COLO668 (cell line): Measurements from ENCODE around the gene ESR2.
"Not testable (repeated sequence)": the region's sequence is repeated elsewhere in the genome, so short reads cannot be mapped to it uniquely, and the experiment has no call there.

Source experiments
- DNase-seq: peaks from one replicate; lab custom pipeline; 2025; ENCODE audit not compliant: unreplicated experiment; lab: John Stamatoyannopoulos, UW

The ESR2 gene

GRCh38 chr14:64225151-64225757, 68.9 kb downstream of the ESR2 start:
- no peak for DNase-seq

DNA sequence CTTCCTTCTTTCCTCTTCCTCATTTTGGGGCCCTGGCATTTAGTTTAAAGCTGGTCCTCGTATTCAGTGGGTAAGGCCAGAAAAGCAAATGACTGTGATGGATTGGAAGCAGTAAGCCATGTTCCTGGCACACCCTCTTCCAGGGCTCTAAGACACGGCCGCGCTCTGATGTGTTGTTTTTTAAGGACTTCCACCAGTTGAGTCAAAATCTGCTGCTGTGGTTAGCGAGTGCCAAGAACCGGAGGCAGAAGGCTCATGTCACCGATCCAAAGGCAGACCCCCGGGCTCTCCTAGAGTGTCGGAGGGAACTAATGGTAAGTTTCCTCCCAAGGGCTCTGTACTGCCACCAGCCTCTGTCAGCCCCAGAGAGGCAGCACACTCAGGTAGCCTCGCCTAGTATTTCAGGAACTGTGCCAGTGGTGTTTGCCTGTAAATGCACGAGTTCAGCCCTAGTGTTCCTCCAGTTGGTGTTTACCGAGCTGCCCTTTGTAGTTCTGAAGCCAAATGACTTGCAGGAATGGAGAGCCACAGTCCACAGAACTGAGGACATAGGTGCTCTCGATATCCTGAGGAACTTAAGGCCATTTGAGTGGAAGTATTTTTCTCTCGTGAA, 72.7 kb downstream of the ESR2 start:
- no peak for DNase-seq

- DNase-seq = no peak
Observed at GRCh38 chr14:64220466-64220865, 73.7 kb downstream of the ESR2 start.

- DNase-seq = no peak
Observed at GRCh38 chr14:64220056-64220455, 74.1 kb downstream of the ESR2 start.

DNA sequence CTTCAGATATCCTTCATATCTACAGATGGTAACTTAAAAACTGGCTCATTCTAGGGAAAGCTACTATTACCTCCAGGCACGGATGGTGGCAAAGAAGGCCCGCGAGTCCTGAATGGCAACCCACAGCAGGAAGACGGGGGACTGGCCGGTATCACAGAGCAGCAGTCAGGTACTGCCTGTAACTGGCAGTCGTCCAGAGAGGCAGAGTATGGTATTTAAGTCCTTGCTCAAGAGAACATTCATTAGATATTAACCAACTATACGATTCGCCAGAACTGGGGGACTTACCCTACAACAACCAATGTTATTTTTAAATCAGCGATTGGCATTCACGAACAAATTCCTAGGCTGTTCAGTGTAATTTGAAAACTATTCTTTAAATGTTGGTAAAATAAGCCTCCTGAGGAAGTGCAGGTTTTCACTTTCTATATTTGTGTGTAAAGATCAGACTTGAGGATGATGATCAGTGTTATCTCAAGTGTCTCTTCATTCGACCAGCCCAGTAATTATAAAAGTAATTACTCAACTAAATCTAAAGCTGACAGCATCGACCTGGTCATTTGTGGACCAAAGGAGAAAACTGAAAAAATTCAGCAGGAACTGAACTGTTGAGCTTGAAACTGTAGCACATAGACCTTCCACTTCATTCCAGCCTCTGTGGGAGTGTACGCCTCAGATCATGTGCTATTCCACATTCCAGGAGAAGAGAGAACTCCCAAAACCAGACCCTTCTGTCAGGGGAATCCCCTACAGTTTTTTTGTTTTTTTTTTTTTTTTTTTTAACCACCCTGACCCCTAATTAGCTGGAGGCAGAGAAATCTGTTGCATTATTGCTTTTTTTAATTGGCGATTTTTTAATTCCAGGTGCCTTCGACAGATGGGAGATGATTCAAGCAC, 75.6 kb downstream of the ESR2 start:
- no peak for DNase-seq

DNA sequence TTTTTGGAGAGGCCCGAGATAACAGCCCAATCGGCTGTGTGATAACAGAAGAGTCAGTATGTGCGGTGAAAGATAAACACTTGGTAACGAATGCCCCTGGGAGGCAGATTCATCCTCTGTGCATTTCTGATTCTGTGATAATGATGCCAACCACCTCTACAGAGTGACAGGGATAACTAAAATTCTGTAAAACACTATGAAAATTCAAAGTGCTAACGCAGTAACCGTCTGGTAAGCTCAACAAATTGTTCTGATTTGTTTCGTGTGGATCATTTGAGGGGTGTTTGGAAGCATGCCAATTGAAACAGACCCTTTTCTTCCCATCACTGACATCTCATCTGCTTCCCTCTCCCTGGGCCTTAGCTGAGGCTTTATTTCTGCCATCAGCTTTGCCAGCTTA, 76.3 kb downstream of the ESR2 start:
- DNase-seq = no peak

DNA sequence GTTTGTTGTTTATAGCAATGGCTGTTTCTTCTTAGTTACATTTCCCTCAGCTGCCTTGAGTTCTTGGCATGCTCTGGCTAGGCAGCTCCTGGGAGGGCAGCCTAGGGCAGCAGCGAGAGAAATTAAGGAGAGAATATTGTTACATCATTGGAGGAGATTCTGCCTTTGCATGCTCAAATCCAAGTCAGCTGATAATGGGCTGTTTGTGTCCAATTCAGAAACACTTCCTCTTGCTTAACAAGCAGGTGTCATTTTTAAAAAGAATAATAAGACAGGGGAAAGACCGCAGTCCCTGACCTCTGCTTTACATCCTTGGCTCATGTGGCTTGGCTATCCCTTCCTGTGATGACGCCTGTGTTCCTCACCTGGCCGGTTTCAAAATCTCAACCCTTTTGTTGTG, 76.9 kb downstream of the ESR2 start:
- DNase-seq = no peak

DNA sequence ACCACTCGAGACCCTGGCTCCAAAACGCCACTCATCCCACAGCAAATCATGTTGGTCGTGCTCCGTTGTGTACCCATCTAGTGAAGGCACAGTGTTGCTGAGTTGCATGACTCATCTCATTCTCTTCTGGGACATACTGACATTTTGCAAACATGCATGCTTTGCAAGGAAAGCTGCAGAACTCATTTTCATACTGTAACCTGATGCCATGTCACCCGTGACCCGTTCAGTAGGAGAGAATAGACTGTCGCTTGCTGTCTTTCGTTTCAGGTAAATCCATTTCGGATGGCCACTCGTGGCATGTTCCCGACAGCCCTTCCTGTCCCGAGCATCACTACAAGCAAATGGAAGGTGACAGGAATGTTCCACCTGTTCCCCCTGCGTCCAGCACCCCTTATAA, 78.2 kb downstream of the ESR2 start:
- no peak for DNase-seq

DNA sequence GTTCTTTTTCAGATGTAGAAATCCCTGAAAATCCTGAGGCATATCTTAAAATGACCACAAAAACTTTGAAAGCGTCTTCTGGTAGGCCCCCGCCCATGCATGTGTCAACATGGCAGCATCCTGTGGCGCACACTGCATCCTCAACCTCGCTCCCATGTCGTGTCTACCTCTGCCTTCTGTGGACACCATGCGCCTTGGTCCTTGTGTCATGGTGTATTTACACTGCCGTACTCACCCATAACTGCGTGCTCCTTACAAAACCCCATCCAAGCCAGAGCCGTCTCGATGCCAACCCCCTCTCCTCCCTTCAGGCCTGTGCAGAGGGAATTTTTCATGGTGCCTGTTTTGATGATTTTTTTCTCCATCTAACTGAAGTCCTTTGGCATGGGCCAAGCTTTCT, 78.9 kb downstream of the ESR2 start:
- DNase-seq = no peak

GRCh38 chr14:64213853-64214570, 80.2 kb downstream of the ESR2 start:
- no peak for DNase-seq

- no peak for DNase-seq
Observed at GRCh38 chr14:64213086-64213485, 81.1 kb downstream of the ESR2 start.

DNA sequence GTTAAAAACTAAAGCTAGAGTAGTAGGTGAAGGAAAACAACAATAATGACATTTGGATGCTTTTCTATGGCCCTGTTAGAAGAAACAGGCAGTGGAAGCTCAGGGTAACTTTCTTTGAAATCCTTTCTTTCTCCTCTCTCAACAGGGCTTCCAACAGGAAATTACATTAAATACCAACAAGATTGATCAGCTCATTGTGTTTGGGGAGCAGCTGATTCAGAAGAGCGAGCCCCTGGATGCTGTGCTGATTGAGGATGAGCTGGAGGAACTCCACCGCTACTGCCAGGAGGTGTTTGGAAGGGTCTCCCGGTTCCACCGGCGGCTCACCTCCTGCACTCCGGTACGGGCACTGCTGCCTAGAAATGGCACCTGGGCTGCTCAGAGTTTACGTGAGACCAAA, 81.5 kb downstream of the ESR2 start:
- DNase-seq = no peak

GRCh38 chr14:64210912-64211311, 83.3 kb downstream of the ESR2 start:
- DNase-seq = not testable (repeated sequence)

GRCh38 chr14:64210216-64210615, 84.0 kb downstream of the ESR2 start:
- no peak for DNase-seq

DNA sequence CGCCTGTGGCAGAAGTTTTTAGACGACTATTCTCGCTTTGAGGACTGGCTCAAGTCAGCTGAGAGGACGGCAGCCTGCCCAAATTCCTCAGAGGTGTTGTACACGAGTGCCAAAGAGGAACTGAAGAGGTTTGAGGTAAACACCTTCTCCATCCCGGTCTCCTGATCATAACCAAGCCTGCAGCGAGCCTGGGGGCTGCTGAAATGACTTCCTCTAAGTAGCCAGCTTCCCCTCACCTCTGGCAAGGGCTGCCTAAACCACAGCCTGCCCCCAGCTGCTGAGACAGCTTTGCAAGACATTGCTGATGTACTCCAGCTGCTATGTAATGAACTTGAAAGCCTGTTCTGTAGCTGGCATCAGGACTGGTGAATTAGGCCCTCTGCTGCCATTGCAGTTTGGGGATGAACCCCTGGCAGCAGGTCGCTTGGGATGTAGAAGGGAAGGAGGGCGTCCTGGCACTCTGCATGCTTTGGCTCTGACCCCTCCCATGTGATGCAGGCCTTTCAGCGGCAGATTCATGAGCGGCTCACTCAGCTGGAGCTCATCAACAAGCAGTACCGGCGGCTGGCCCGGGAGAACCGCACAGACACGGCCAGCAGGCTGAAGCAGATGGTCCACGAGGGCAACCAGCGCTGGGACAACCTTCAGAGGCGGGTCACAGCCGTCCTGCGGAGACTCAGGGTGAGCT, 84.6 kb downstream of the ESR2 start:
- DNase-seq = no peak

DNA sequence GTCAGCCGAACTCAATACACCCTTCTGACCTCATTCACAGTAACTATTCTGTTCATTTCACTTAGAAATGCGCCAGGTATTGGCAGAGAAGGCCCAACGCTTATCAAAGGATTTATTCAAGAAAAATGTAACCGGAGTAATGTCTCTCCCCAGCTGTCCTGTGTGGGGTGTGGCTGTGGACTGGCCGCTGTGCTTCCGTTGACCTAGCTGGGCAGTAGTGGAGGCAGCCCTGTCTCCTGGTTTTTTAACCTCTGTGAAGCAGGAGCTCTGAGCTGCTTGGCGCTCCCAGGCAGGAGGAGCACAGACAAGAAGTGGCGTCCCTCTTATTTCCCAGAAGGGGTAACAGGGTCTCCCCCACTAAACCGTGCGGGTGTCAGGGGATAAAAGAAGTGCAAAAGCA, 85.2 kb downstream of the ESR2 start:
- no peak for DNase-seq

GRCh38 chr14:64208261-64208660, 85.9 kb downstream of the ESR2 start:
- no peak for DNase-seq

- no peak for DNase-seq
Observed at GRCh38 chr14:64203366-64204006, 90.7 kb downstream of the ESR2 start.

GRCh38 chr14:64202716-64203115, 91.5 kb downstream of the ESR2 start:
- no peak for DNase-seq

DNA sequence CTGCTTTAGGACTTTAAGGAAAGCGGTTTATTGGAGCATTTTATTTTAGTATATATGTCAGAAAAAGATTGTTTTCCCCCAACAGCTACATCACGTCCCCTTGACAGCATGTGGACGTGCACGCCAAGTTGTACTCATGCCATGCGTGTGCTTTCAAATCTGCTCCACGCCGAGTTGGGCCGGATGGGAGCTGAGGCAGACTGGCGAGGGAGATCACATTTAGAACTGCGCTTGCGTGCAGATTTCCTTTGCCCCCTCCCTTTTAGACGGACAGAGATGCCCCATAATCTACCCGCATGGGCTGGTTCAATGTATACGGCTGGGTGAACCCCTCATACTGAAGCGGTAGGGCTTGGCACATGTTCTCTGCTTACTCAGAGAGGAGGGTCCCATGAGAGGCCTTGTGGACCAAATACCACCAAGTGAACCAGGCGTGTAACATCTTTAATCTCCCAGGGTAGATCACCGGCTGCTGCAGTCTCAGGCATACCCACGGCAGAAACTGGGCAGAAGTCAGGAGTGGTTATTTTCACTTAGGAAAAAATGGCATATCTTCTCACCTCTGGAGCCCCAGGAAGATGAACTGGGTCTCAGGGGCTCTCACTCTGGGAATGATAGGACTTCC, 92.1 kb downstream of the ESR2 start:
- DNase-seq = no peak
